GM12878 (cell line): Measurements from ENCODE around the gene NUP35. TPM values are rescaled to one million over a fixed set of nuclear protein-coding genes. Genes with fewer than 3 reads are reported as not detected.

ENCODE experiments used
- ATAC-seq: fragments of 200-7000 bp; cut with Tn5 transposase; 3 replicates; pipeline ENCODE4 v1.9.1; 2020; ENCODE audit warnings: mild to moderate bottlenecking, moderate library complexity
- BruUV-seq: library from RNA; stranded (reverse); fragments of 400-500 nt; replicated peaks from 2 replicates; lab custom pipeline; 2021; lab: Mats Ljungman, UMichigan
- CTCF ChIA-PET: fragments of 300-600 bp; sonication (Branson Sonifier 250); formaldehyde crosslinking; extraction: SDS; loops from one replicate; lab custom pipeline; 2021; ENCODE audit warnings: inconsistent platforms; lab: Yijun Ruan, JAX
- POLR2A ChIA-PET: fragments of 350-600 bp; formaldehyde crosslinking; extraction: SDS; loops from one replicate; lab custom pipeline; 2021; ENCODE audit warnings: inconsistent platforms; lab: Charles Lee
- RAD21 ChIA-PET: fragments of 300-600 bp; sonication (Branson Sonifier 250); formaldehyde crosslinking; loops from one replicate; lab custom pipeline; 2023; ENCODE audit warnings: antibody characterized with exemption; ENCODE audit not compliant: unreplicated experiment; lab: Charles Lee
- SMC1A ChIA-PET: fragments of 300-600 bp; sonication (Branson Sonifier 250); formaldehyde crosslinking; loops from one replicate; lab custom pipeline; 2023; ENCODE audit not compliant: unreplicated experiment, uncharacterized antibody; lab: Charles Lee
- DNase-seq: peaks from one replicate; pipeline ENCODE4 v3.0.0-alpha.2; 2011; ENCODE audit warnings: low read depth, low spot score
- FAIRE-seq: peaks from 3 replicates; lab custom pipeline; 2011; peaks lifted over from hg19 to GRCh38; lab: Jason Lieb, UNC
- H2AFZ ChIP-seq: 2 replicates; pipeline ENCODE4 v1.6.0; 2011; ENCODE audit warnings: low read depth, low read length, control low read depth; ENCODE audit not compliant: control insufficient read depth
- H3K27ac ChIP-seq: 2 replicates; pipeline ENCODE4 v1.5.1; 2011; ENCODE audit warnings: control low read depth; ENCODE audit not compliant: control insufficient read depth, insufficient read depth
- H3K27me3 ChIP-seq, 2 experiments: replicated peaks in 1 of 2; 2 replicates each; pipeline versions ENCODE4 v1.6.0 to v1.6.1; 2011; ENCODE audit warnings: low read length in 1 of 2; ENCODE audit not compliant: control insufficient read depth in 2 of 2, insufficient read depth in 2 of 2
- H3K36me3 ChIP-seq, 2 experiments: 2 replicates each; pipeline ENCODE4 v1.5.1; 2011; ENCODE audit warnings: low read length in 1 of 2; ENCODE audit not compliant: control insufficient read depth in 2 of 2, insufficient read depth in 2 of 2
- H3K4me1 ChIP-seq: 2 replicates; pipeline ENCODE4 v1.6.1; 2011; ENCODE audit warnings: mild to moderate bottlenecking, low read length, moderate library complexity, mixed read lengths; ENCODE audit not compliant: control insufficient read depth, insufficient read depth
- H3K4me2 ChIP-seq: 2 replicates; pipeline ENCODE4 v1.6.0; 2011; ENCODE audit warnings: control low read depth; ENCODE audit not compliant: control insufficient read depth, insufficient read depth
- H3K4me3 ChIP-seq: fragments of 200-600 bp; sonication (generic); 2 replicates; pipeline ENCODE4 v1.5.1; 2016
- H3K79me2 ChIP-seq: 2 replicates; pipeline ENCODE4 v1.6.0; 2011; ENCODE audit warnings: low read length; ENCODE audit not compliant: control insufficient read depth, insufficient read depth
- H3K9ac ChIP-seq: 2 replicates; pipeline ENCODE4 v1.8.0; 2011; ENCODE audit warnings: low read length, control low read depth, mixed read lengths; ENCODE audit not compliant: control insufficient read depth, insufficient read depth
- H3K9me3 ChIP-seq: replicated peaks from 3 replicates; pipeline ENCODE4 v1.5.1; 2011; ENCODE audit warnings: mild to moderate bottlenecking, low read length; ENCODE audit not compliant: control insufficient read depth, insufficient read depth
- H4K20me1 ChIP-seq: 2 replicates; pipeline ENCODE4 v1.6.0; 2011; ENCODE audit not compliant: control insufficient read depth, insufficient read depth
- CBFB ChIP-seq: IDR thresholded peaks from 2 replicates; pipeline ENCODE4 v1.6.1; 2016; ENCODE audit warnings: antibody characterized with exemption, low read depth
- DPF2 ChIP-seq: fragments of 450-650 bp; IDR thresholded peaks from 2 replicates; pipeline ENCODE4 v1.6.1; 2017; ENCODE audit warnings: mild to moderate bottlenecking
- FOXK2 ChIP-seq: fragments of 450-650 bp; IDR thresholded peaks from 2 replicates; pipeline ENCODE4 v1.6.1; 2017; ENCODE audit warnings: mild to moderate bottlenecking, moderate library complexity
- IRF4 ChIP-seq: IDR thresholded peaks from 2 replicates; pipeline ENCODE4 v1.6.1; 2011; ENCODE audit warnings: low read depth, low read length
- NFIC ChIP-seq: IDR thresholded peaks from 2 replicates; pipeline ENCODE4 v1.6.1; 2012; ENCODE audit warnings: low read depth, mild to moderate bottlenecking, inconsistent platforms, low read length, moderate library complexity
- PAX5 ChIP-seq: IDR thresholded peaks from 2 replicates; pipeline ENCODE4 v1.6.1; 2011; ENCODE audit warnings: low read depth, low read length, borderline replicate concordance
- TCF3 ChIP-seq: IDR thresholded peaks from 2 replicates; pipeline ENCODE4 v1.6.1; 2012; ENCODE audit warnings: low read depth, mild to moderate bottlenecking, low read length, borderline replicate concordance; ENCODE audit not compliant: insufficient read depth
- ZNF217 ChIP-seq: fragments of 450-650 bp; IDR thresholded peaks from 2 replicates; pipeline ENCODE4 v1.6.1; 2017; ENCODE audit warnings: antibody characterized with exemption, mild to moderate bottlenecking
- ZNF384 ChIP-seq: IDR thresholded peaks from 2 replicates; pipeline ENCODE4 v1.6.1; 2012; ENCODE audit warnings: low read depth, mild to moderate bottlenecking, low read length, improper control_type of control experiment, borderline replicate concordance
- WGBS: methylation state at CpG from one replicate; pipeline ENCODE4 v1.1.6; 2016; ENCODE audit warnings: low lambda C conversion rate; ENCODE audit not compliant: insufficient replicate concordance, insufficient coverage; ENCODE audit errors: missing lambda C conversion rate; 5-methylcytosine and 5-hydroxymethylcytosine counted together
- in situ Hi-C: fragments of 300-500 bp; cut with MboI; formaldehyde crosslinking; loops from 9 replicates; pipeline ENCODE4 v1.14.3; 2018; ENCODE audit warnings: mixed read lengths
- intact Hi-C: fragments of 100-400 bp; cut with micrococcal nuclease; formaldehyde crosslinking; loops from one replicate; pipeline ENCODE4 v1.14.2; 2022; ENCODE audit not compliant: unreplicated experiment
- polyA plus RNA-seq, 11 experiments: library from polyadenylated mRNA; depleted of rRNA in 4 of 11; unstranded in 6 of 11; stranded (reverse) in 5 of 11; fragments of >200 nt; fragmentation: Nextera tagmentation in 4 of 11; fragmentation: Illumina TruSeq in 1 of 11; extraction: Ambion mirVana in 4 of 11; extraction: Trizol in 1 of 11; gene quantifications; 1 replicate in 1 of 11; 2 replicates in 10 of 11; pipeline versions ENCODE4 v1.2.1 to v1.2.3, GENCODE V29; 2011 to 2016; ENCODE audit warnings: inconsistent platforms in 2 of 11, missing spikeins in 2 of 11, low read depth in 1 of 11
- total RNA-seq, 4 experiments: library from RNA; depleted of rRNA in 3 of 4; stranded (reverse); fragments of >200 nt in 3 of 4; fragmentation: Illumina TruSeq in 1 of 4; extraction: Trizol in 1 of 4; gene quantifications; 2 replicates each; pipeline versions ENCODE4 v1.2.1 to v1.2.3, GENCODE V29; 2013 to 2021
- TF ChIP-seq, protein P1 (sequence below): fragments of 450-650 bp; IDR thresholded peaks from 2 replicates; pipeline ENCODE4 v1.6.1; 2017; ENCODE audit warnings: antibody characterized with exemption, mild to moderate bottlenecking, moderate library complexity
- TF ChIP-seq, protein P2 (sequence below): fragments of 150-350 bp; IDR thresholded peaks from 2 replicates; pipeline ENCODE4 v1.6.1; 2016; ENCODE audit warnings: low read depth, low read length
- TF ChIP-seq, protein P3 (sequence below): fragments of 450-650 bp; formaldehyde crosslinking; IDR thresholded peaks from 2 replicates; pipeline ENCODE4 v1.5.0; 2022; ENCODE audit warnings: mild to moderate bottlenecking, missing genetic modification characterization
- TF ChIP-seq, protein P4 (sequence below): IDR thresholded peaks from 2 replicates; pipeline ENCODE4 v1.6.1; 2012; ENCODE audit warnings: low read depth, low read length, improper control_type of control experiment

Gene NUP35
- total and polyA plus RNA-seq, 10 of the 15 experiments (the other 5 are each of a cell fraction or from before 2014, with no cell fraction given) = 21.4 to 57.3 (median 30.7) TPM

DNA sequence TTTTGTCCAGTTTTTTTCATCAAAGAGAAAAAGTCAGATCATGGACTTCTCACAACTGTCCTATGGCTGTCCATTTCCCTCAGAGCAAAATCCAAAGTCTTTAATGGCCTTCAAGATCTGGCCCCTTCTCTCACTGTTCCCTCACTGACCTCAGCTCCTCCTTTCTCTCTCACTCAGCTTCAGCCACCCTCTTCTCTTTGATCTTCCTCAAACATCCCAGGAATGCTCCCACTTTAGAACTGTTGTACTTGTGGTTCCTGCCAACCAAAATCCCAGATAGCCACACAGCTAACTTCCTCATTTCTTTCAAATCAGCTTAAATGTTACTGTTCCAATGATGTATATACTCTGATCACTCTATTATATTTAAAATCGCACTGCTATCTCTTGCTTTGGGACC, 82.9 kb downstream of the NUP35 start:
- TF ChIP-seq FOXK2 = no peak
- TF ChIP-seq, protein P1, sequence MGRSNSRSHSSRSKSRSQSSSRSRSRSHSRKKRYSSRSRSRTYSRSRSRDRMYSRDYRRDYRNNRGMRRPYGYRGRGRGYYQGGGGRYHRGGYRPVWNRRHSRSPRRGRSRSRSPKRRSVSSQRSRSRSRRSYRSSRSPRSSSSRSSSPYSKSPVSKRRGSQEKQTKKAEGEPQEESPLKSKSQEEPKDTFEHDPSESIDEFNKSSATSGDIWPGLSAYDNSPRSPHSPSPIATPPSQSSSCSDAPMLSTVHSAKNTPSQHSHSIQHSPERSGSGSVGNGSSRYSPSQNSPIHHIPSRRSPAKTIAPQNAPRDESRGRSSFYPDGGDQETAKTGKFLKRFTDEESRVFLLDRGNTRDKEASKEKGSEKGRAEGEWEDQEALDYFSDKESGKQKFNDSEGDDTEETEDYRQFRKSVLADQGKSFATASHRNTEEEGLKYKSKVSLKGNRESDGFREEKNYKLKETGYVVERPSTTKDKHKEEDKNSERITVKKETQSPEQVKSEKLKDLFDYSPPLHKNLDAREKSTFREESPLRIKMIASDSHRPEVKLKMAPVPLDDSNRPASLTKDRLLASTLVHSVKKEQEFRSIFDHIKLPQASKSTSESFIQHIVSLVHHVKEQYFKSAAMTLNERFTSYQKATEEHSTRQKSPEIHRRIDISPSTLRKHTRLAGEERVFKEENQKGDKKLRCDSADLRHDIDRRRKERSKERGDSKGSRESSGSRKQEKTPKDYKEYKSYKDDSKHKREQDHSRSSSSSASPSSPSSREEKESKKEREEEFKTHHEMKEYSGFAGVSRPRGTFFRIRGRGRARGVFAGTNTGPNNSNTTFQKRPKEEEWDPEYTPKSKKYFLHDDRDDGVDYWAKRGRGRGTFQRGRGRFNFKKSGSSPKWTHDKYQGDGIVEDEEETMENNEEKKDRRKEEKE = no peak
- TF ChIP-seq ZNF384 = no peak
- TF ChIP-seq NFIC = no peak
- no peak for TF ChIP-seq PAX5
- TF ChIP-seq, protein P2, sequence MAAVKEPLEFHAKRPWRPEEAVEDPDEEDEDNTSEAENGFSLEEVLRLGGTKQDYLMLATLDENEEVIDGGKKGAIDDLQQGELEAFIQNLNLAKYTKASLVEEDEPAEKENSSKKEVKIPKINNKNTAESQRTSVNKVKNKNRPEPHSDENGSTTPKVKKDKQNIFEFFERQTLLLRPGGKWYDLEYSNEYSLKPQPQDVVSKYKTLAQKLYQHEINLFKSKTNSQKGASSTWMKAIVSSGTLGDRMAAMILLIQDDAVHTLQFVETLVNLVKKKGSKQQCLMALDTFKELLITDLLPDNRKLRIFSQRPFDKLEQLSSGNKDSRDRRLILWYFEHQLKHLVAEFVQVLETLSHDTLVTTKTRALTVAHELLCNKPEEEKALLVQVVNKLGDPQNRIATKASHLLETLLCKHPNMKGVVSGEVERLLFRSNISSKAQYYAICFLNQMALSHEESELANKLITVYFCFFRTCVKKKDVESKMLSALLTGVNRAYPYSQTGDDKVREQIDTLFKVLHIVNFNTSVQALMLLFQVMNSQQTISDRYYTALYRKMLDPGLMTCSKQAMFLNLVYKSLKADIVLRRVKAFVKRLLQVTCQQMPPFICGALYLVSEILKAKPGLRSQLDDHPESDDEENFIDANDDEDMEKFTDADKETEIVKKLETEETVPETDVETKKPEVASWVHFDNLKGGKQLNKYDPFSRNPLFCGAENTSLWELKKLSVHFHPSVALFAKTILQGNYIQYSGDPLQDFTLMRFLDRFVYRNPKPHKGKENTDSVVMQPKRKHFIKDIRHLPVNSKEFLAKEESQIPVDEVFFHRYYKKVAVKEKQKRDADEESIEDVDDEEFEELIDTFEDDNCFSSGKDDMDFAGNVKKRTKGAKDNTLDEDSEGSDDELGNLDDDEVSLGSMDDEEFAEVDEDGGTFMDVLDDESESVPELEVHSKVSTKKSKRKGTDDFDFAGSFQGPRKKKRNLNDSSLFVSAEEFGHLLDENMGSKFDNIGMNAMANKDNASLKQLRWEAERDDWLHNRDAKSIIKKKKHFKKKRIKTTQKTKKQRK = no peak
- TF ChIP-seq TCF3 = no peak
- TF ChIP-seq CBFB = no peak
- TF ChIP-seq DPF2 = no peak
- no peak for TF ChIP-seq IRF4
- TF ChIP-seq ZNF217 = no peak
- TF ChIP-seq, protein P3, sequence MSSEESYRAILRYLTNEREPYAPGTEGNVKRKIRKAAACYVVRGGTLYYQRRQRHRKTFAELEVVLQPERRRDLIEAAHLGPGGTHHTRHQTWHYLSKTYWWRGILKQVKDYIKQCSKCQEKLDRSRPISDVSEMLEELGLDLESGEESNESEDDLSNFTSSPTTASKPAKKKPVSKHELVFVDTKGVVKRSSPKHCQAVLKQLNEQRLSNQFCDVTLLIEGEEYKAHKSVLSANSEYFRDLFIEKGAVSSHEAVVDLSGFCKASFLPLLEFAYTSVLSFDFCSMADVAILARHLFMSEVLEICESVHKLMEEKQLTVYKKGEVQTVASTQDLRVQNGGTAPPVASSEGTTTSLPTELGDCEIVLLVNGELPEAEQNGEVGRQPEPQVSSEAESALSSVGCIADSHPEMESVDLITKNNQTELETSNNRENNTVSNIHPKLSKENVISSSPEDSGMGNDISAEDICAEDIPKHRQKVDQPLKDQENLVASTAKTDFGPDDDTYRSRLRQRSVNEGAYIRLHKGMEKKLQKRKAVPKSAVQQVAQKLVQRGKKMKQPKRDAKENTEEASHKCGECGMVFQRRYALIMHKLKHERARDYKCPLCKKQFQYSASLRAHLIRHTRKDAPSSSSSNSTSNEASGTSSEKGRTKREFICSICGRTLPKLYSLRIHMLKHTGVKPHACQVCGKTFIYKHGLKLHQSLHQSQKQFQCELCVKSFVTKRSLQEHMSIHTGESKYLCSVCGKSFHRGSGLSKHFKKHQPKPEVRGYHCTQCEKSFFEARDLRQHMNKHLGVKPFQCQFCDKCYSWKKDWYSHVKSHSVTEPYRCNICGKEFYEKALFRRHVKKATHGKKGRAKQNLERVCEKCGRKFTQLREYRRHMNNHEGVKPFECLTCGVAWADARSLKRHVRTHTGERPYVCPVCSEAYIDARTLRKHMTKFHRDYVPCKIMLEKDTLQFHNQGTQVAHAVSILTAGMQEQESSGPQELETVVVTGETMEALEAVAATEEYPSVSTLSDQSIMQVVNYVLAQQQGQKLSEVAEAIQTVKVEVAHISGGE (CRISPR knock-in tag) = no peak
- TF ChIP-seq, protein P4, sequence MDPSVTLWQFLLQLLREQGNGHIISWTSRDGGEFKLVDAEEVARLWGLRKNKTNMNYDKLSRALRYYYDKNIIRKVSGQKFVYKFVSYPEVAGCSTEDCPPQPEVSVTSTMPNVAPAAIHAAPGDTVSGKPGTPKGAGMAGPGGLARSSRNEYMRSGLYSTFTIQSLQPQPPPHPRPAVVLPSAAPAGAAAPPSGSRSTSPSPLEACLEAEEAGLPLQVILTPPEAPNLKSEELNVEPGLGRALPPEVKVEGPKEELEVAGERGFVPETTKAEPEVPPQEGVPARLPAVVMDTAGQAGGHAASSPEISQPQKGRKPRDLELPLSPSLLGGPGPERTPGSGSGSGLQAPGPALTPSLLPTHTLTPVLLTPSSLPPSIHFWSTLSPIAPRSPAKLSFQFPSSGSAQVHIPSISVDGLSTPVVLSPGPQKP = no peak
- ChIA-PET POLR2A (no interaction called here), RAD21 (interaction anchor here (1.5 kb wide), 1 partner anchor 11 kb away, joined by 3 read pairs; no protein-coding TSS in a partner anchor), CTCF (no interaction called here), SMC1A (interaction anchor here (0.9 kb wide), 1 partner anchor 11 kb away, joined by 4 read pairs; no protein-coding TSS in a partner anchor)
- Histone ChIP-seq H3K9me3 (peaks cover 2% of the 10 kb centered on the region; the same call in 2 of the 3 replicates), H4K20me1 (no peaks in the 10 kb centered on the region), H3K79me2 (no peaks in the 10 kb centered on the region), H3K4me1 (no peaks in the 10 kb centered on the region), H3K36me3 (no peaks in the 10 kb centered on the region; a peak in 2 of 4 replicates), H3K27ac (no peak overlapping the region), H3K4me2 (no peak overlapping the region), H3K9ac (no peak overlapping the region), H3K27me3 (no peaks in the 10 kb centered on the region), H3K4me3 (no peak overlapping the region), H2AFZ (no peak overlapping the region)
- 92% methylated on average over 1 of the region's 1 CpG for WGBS
- ATAC-seq = no peak
- no TSS peak for BruUV-seq
- DNase-seq = no peak
- in situ Hi-C loops (no loop called here), intact Hi-C loops (no loop called here)
- no peak for FAIRE-seq
